B cell (primary cell): Measurements from ENCODE around the gene VPS37C.

ENCODE experiments used
- CTCF ChIP-seq: fragments of 200-600 bp; IDR thresholded peaks from one replicate; pipeline ENCODE4 v1.8.0; 2022; ENCODE audit warnings: antibody characterized with exemption, mild to moderate bottlenecking
- EZH2 ChIP-seq: IDR thresholded peaks from 2 replicates; pipeline ENCODE4 v1.6.1; 2012; ENCODE audit warnings: borderline replicate concordance, low read depth, mild to moderate bottlenecking, moderate library complexity, low read length; ENCODE audit not compliant: insufficient read depth, poor library complexity, severe bottlenecking

GRCh38 chr11:61151545-61152252 lies 9.5 kb downstream of the VPS37C start:
- TF ChIP-seq EZH2 (no peak), CTCF (no peak)
